Measurements from ENCODE around the gene LARP6.

The LARP6 gene

DNA sequence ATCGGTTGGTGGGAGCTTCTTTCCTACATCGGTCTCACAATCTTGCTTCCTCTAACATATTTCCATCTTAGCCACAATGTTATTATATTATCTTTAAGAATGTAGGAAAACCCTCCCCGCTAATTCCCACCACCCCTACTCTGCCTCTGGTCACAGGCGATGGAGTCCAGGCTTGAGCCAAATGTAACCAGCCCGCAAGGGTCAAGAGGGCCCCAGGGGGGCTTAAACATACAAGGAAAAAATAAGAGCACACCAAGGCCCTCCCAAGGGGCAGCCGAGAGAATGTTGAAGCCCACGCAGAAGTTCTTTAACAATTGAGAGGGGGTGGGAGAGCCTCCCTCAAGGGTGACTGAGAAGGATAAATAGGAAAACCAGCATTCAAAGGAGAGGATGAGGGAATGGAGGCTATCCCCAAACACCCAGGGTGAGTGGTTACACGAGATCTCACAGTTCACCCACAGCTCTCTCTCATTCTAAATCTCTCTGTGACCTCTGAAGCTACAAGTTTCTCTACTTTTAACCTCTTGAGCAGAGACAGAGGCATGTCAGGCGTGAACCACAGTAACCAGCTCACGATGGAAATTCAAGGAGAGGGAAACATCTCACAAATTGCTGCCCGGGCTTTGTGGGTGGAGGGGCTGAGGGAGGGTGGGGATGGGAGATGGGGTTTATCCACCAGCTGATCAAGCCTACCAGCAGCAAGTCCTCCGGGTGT lies 59.2 kb downstream of the LARP6 start:
- no peak for DNase-seq (ENCODE audit: low spot score)

- DNase-seq (ENCODE audit: low spot score) = no peak
Observed at GRCh38 chr15:70793694-70794093, 60.3 kb downstream of the LARP6 start.

DNA sequence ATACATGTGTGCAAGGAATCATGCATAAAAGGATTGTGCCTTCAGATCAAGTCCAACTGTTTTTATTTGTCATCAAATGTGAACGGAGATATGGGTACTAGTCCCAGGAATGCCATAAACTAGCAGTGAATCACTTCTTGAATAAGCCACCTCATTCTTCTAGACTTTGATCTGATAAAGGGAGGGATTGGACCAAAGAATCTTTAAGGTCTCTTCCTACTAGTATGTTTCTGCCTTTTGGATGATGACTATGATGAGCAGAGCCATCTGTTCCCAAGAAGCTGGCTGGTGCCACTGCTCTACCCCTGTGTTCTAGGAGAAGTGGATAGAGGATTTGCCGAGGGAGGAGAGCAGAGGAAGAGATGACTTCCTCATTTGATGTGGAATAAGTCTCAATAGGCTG lies 61.8 kb downstream of the LARP6 start:
- no peak for DNase-seq (ENCODE audit: low spot score)

- no peak for DNase-seq (ENCODE audit: low spot score)
Observed at GRCh38 chr15:70791259-70791658, 62.7 kb downstream of the LARP6 start.

DNA sequence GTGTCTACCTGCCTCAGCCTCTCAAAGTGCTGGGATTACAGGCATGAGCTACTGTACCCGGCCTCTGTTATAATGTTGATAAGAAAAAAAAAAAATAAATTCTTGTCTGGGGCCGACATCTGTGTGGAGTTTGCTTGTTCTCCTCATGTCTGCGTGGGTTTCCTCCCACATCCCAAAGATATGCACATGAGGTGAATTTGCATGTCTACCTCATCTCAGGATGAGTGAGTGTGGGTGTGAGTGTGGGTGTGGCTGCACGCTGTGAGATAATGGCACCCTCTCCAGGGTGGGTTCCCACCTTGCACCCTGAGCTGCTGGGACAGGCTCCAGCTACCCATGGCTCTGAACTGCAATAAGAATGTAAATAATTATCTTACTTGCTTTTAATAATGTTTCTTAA lies 64.7 kb downstream of the LARP6 start:
- DNase-seq (ENCODE audit: low spot score) = no peak

GRCh38 chr15:70788114-70789049 lies 65.6 kb downstream of the LARP6 start:
- no peak for DNase-seq (ENCODE audit: low spot score)

GRCh38 chr15:70786996-70787395 lies 67.0 kb downstream of the LARP6 start:
- DNase-seq (ENCODE audit: low spot score) = no peak

- DNase-seq (ENCODE audit: low spot score) = no peak
Observed at GRCh38 chr15:70783610-70784022, 70.3 kb downstream of the LARP6 start.

DNA sequence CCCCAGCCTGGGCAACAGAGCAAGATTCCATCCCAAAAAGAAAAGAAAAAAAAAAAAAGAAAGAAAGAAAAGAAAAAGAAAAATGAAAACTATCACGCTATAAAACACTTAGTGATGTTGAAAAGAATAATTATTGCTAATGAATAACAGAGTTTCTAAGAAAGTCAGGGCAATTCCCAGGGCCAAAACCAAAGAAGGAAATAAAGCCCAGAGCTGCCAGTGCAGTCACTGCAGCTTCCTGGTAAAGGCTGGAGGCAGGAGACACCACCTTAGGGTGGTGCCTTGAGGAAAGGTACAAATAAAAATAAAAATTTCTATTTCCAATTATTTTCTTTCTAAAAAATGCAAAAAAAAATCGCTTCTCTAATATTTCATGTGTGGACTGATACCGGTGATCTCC lies 70.9 kb downstream of the LARP6 start:
- DNase-seq (ENCODE audit: low spot score) = no peak

- DNase-seq (ENCODE audit: low spot score) = no peak
Observed at GRCh38 chr15:70781236-70781635, 72.7 kb downstream of the LARP6 start.
